GM18867 (cell line): ENCODE measurements around the gene CES2.

Experiments used
- ATAC-seq: cut with Tn5 transposase; IDR thresholded peaks from one replicate; pipeline ENCODE4 v1.9.1; 2021; ENCODE audit warnings: mild to moderate bottlenecking, moderate library complexity; ENCODE audit not compliant: unreplicated experiment

CES2 gene

GRCh38 chr16:66902648-66903543 lies 32.4 kb upstream of the CES2 start:
- ATAC-seq = no peak

GRCh38 chr16:66903544-66904427 lies 31.5 kb upstream of the CES2 start:
- no peak for ATAC-seq

GRCh38 chr16:66904428-66904845 lies 30.9 kb upstream of the CES2 start:
- ATAC-seq = no peak

- no peak for ATAC-seq
Observed at GRCh38 chr16:66904846-66905632, 30.3 kb upstream of the CES2 start.

- no peak for ATAC-seq
Observed at GRCh38 chr16:66905633-66906539, 29.4 kb upstream of the CES2 start.

- no peak for ATAC-seq
Observed at GRCh38 chr16:66906916-66907836, 28.1 kb upstream of the CES2 start.

- no peak for ATAC-seq
Observed at GRCh38 chr16:66908116-66908515, 27.2 kb upstream of the CES2 start.

- ATAC-seq = no peak
Observed at GRCh38 chr16:66908762-66909559, 26.4 kb upstream of the CES2 start.

GRCh38 chr16:66910175-66910940 lies 25.0 kb upstream of the CES2 start:
- ATAC-seq = no peak

GRCh38 chr16:66911112-66911511 lies 24.2 kb upstream of the CES2 start:
- ATAC-seq = no peak

GRCh38 chr16:66911801-66912200 lies 23.5 kb upstream of the CES2 start:
- ATAC-seq = no peak

- no peak for ATAC-seq
Observed at GRCh38 chr16:66913081-66913480, 22.2 kb upstream of the CES2 start.

- no peak for ATAC-seq
Observed at GRCh38 chr16:66913711-66914110, 21.6 kb upstream of the CES2 start.

GRCh38 chr16:66914541-66914940 lies 20.8 kb upstream of the CES2 start:
- ATAC-seq = no peak

GRCh38 chr16:66915041-66915440 lies 20.3 kb upstream of the CES2 start:
- ATAC-seq = no peak

- no peak for ATAC-seq
Observed at GRCh38 chr16:66916518-66916917, 18.8 kb upstream of the CES2 start.

- no peak for ATAC-seq
Observed at GRCh38 chr16:66917741-66918140, 17.6 kb upstream of the CES2 start.
